LNCaP clone FGC (cell line): ENCODE measurements around the gene IFNB1.

ENCODE experiments used
- DNase-seq: peaks from one replicate; pipeline ENCODE4 v3.0.0-alpha.2; 2011; ENCODE audit warnings: low read depth
- H3K4me3 ChIP-seq: 2 replicates; pipeline ENCODE4 v1.5.1; 2011; ENCODE audit warnings: mild to moderate bottlenecking, low read depth, low read length, control low read depth
- CTCF ChIP-seq: IDR thresholded peaks from 2 replicates; pipeline ENCODE4 v1.5.1; 2012; ENCODE audit warnings: mild to moderate bottlenecking; ENCODE audit not compliant: control insufficient read depth, insufficient read depth; ENCODE audit errors: extremely low read depth

Gene IFNB1

GRCh38 chr9:21077781-21078180, at the start of gene IFNB1:
Gene IFNB1 (minus strand): TSS chr9:21077942. CDS start chr9:21077869, 73 bp downstream.
- no peak for DNase-seq
- H3K4me3 ChIP-seq: no peak within 1 kb of the TSS
- TF ChIP-seq CTCF: no peak

GRCh38 chr9:21121595-21122251, 44.0 kb upstream of the IFNB1 start:
- TF ChIP-seq CTCF: no peak
- no peak for DNase-seq
- H3K4me3 ChIP-seq: no peak overlapping the region

GRCh38 chr9:21121079-21121478, 43.3 kb upstream of the IFNB1 start:
- TF ChIP-seq CTCF: no peak
- no peak for DNase-seq

GRCh38 chr9:21119093-21119770, 41.5 kb upstream of the IFNB1 start:
- no peak for DNase-seq
- TF ChIP-seq CTCF: no peak
- H3K4me3 ChIP-seq: no peak overlapping the region

More at GRCh38 chr9:21121079-21121478, 43.3 kb upstream of the IFNB1 start:
- H3K4me3 ChIP-seq: no peak overlapping the region

DNA sequence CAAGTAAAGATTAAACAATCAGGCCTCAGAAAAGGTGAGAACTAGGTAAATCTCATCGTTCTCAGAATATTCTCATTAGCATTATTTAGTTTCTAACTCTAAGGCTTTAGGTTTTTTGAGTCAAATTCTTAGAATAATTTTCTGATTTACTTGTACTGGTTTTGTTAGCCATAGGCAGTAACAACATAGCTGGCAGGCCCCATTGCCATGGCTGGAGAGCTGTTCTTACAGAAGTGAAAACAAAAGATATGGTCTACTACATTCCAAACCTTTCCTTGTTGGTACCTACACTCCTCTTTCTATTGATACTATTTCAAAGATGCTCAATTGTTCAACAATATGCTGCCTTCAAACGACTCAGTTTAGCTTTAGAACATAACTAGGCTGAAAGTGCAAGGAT, 36.6 kb upstream of the IFNB1 start:
- no peak for TF ChIP-seq CTCF
- H3K4me3 ChIP-seq: no peak overlapping the region
- no peak for DNase-seq

DNA sequence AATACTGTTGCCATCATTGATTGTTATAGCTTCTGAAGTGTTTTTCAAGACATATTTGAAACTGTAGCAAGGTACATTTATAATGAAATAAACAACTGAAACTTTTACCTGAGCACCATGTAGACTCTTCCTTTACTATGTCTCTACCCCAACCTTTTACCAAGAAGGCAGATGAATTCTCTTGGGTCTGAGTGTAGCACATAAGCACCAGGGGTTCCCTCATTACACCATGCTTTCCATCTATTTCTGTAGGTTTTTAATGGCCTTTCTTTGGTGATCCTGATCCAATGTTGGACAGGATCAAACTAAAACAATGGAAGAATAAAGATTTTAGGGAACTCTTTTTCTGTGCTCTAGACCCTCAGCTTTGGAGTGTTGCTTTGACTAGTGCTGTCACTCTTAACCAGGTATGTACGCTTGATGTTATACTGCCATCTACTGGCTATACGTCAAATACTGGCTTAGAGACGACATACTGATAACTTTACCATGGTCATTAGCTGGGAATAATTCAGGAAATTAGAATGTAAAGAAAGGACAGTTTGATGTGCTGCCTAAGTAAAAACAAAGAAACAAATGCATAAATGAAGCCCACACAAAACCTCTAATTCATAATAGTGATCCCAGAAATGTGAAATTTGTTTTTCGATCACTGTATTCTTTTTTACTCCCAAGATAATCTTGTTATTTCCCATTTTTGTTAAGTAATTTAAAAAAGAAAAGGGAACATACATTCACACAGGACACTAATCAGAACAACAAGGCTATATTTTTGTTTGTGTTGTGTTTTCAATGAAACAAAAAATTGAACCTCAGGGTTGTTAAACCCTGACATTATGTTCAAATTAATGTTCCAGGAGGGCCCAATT, 33.2 kb upstream of the IFNB1 start:
- DNase-seq: peak; percentile 58
- H3K4me3 ChIP-seq: no peak overlapping the region
- peak; percentile 86 for TF ChIP-seq CTCF
